Stimulated activated naive CD4-positive, alpha-beta T cell treated with Interleukin-2 at 50 U/mL for 16 hours (primary cell): ENCODE data around the gene QRSL1.
"Not testable (repeated sequence)": the region's sequence is repeated elsewhere in the genome, so short reads cannot be mapped to it uniquely, and the experiment has no call there.

Source experiments
- DNase-seq: peaks from one replicate; lab custom pipeline; 2025; lab: John Stamatoyannopoulos, UW

The QRSL1 gene, protein sequence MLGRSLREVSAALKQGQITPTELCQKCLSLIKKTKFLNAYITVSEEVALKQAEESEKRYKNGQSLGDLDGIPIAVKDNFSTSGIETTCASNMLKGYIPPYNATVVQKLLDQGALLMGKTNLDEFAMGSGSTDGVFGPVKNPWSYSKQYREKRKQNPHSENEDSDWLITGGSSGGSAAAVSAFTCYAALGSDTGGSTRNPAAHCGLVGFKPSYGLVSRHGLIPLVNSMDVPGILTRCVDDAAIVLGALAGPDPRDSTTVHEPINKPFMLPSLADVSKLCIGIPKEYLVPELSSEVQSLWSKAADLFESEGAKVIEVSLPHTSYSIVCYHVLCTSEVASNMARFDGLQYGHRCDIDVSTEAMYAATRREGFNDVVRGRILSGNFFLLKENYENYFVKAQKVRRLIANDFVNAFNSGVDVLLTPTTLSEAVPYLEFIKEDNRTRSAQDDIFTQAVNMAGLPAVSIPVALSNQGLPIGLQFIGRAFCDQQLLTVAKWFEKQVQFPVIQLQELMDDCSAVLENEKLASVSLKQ

DNA sequence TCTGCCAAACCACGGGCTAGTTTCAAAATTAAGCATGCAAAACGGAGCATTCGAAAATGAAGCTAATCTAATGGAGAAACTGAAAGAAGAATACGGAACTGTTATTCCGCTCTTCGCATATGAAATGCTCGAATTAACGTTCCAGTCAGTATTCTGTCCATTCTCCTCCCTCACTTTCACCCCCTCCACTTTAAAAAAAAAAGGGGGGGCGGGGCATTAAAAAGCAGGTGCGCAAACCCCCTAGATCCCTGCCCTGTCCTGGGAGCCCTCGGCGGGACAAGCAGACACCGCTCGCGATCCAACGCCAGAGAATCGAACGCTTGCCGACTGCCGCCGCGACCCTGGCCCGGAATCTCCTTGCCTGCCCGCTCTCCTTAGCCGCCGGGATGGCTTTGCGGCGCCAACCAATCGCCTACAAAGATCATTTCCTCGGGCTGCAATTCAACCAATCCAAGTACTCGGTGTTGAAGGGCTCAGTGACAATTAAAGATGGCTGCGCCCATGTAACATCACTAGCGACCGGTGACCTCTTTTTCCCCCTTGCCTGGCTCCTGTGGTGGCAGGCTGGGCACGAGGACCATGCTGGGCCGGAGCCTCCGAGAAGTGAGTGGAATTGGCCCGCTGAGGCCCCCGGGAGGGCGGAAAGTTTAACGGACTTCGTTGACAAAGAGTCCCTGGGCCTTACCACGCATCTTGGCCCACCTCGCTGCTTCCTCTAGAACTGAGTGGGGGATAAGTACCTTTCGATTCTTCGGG, at the start of gene QRSL1, which contains the start of gene RTN4IP1:
TSS of gene QRSL1 (plus strand) at position 476 of the 756 bp plus-strand sequence. CDS start at position 580, 104 bp downstream.
TSS of gene RTN4IP1 (minus strand) at position 396 of the 756 bp plus-strand sequence. CDS start 477 bp downstream, outside the sequence.
- DNase-seq: peak; percentile 78

DNA sequence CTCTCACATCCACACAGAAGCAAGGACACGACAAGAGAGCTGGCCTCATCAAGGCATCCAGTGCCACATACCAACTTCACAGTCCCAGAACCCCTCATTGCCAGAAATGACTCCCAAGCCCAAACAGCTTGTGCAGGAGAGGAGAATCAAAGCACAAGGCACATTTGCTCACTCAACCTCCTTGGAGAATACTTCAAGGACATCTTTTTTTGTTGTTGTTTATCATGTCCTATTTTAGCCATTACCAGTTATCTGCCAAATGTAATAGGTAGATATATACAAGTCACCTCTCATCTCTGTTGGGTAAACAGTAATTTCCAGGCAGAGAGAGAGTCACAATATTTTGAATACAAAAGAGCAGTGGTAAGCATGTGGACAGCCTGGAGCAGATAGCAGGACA, 47.9 kb upstream of the QRSL1 start:
- no peak for DNase-seq

DNA sequence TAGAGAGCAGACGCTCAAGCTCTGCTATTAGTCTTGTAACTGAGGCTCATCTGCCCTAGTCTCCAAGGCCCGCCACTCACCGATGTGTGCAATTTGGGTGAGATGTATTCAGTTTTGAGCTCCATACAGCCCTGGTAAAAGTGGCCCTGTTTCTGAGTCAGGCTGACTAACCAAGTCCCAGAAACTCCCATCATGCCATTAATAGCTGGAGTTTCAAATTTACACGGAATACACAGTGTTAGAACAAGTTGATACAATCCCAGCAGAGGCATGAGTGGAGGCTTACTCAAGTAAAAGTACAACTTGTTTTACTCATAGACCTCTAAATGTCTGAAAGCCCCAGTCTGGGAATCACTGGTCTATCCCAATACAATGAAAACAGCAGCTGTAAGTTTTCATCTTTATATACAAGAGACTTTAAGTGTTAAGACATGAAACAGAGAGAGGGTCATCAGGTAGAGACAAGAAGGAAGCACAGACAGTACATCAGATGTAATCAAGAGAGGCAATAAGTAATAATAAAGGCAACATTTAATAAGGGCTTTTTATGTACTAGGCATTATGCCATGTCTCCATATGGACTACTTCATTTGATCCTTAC, 42.5 kb upstream of the QRSL1 start:
- DNase-seq: no peak

GRCh38 chr6:106588937-106589336, 40.4 kb upstream of the QRSL1 start:
- DNase-seq: not testable (repeated sequence)

DNA sequence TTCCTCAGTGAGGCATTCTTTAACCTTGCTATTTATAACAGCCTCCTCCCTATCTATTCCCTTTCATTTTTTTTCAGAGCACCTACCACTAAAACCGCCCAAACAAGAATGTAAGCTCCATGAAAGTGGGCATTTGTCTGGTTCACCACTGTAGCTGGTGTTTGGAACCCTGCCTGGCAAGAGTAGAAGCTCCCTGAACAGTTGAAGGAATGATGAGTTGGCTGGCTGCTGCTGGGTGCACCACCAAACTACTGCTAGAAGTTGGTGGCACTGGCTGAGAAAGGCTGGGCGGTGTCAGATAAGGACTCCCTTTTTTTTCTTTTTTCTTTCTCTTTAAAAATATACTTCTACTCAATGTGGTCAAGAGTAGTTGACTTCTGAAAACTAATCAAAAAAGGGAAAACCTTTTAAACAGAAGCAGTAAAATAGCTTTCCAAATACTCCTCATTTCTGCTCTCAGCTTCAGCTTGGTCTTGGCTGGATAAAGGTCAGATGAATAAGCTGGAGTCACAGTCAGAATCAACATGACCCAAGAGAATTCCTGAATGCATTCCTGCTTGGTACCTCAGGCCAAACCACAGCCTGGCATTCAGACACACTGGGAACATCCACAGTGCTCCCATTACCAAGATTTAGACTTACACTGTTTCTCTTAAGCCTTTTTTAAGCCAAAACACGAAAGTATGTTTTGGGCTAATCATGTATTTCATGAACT, 38.1 kb upstream of the QRSL1 start:
- DNase-seq: no peak

DNA sequence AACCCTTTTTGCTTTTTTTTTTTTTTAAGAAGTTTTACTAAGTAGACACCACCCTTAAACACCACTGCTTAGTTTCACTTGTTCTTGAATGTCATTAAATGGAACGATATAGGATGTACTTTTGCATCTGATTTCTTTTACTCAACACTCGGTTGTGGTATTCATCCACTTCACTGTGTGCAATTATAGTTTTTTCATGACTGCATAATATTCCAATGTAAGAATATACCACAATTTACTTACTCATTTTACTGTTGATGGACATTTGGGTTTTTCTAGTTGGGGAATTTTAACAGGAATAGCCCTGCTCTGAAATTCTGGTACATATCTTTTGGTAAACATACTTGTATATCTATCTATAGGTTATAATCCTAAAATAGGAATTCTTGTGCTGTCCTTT, 29.9 kb upstream of the QRSL1 start:
- no peak for DNase-seq

DNA sequence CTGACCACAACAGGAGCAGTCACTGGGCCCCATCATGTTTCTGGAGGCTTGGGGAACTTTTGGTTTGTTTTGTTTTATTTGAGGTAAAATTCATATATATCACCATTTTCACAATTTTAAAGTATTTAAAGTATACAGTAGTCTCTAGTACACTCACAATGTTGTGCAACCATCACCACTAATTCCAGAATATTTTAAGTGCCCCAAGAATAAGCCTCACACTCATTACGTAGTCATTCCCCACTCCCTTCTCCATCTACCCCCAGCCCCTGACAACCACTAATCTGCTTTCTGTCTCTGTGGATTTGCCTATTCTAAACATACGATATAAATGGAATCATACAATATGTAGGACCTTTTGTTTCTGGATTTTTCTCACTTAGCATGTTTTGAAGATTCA, 29.0 kb upstream of the QRSL1 start:
- DNase-seq: no peak

GRCh38 chr6:106608080-106608668, 21.2 kb upstream of the QRSL1 start:
- no peak for DNase-seq

GRCh38 chr6:106609699-106610098, 19.7 kb upstream of the QRSL1 start:
- no peak for DNase-seq

GRCh38 chr6:106611030-106611429, 18.3 kb upstream of the QRSL1 start:
- no peak for DNase-seq

DNA sequence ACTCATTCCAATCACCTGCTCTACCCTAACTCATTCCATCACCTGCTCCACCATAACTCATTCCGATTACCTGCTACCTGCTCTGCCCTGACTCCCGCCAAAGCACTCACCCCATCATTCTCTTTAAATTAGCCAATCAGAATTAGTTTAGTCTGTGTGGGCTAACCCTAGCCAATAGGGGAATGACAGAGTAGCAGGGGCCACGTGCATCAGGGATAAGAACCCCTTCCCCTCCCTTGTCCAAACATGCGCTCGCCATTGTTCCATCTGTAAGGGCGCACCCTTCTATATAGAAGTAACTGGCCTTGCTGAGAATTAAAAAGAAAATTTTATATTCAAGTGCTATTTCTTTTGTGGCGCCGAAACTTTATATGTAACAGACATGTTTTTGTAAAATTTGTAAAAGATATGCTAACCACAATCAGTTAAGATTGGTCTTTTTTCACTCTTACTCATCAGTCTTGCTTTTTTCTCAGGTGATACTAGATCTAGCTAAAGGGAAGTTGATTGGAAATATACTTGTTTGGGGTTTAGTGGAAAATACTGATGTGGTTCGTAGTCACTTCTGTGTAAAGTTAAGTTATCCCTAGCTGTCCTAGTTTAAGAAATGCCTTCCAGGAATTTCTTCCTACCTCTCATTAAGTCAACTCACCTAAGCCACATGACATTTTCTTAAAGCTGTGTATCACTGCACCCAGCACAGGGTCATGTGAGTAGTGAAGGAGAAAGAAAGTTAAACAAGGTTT, 16.5 kb upstream of the QRSL1 start:
- DNase-seq: no peak

DNA sequence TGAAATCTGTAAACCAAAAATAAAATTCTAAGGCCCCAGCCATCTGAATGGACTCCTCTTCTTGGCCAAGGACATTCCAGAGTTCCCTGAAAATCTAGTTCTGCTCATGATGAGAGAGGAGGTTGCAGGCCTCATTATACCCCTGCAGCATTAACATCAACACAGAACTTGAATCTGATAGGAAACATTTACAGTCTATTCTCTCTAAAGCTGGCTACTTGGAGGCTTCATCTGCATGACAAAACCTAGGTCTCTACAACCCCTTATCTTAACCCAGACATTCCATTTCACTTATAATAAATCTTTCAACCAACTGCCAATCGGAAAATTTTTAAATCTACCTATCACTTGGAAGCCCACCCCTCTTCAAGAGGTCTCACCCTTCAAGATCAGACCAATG, 15.8 kb upstream of the QRSL1 start:
- DNase-seq: no peak

DNA sequence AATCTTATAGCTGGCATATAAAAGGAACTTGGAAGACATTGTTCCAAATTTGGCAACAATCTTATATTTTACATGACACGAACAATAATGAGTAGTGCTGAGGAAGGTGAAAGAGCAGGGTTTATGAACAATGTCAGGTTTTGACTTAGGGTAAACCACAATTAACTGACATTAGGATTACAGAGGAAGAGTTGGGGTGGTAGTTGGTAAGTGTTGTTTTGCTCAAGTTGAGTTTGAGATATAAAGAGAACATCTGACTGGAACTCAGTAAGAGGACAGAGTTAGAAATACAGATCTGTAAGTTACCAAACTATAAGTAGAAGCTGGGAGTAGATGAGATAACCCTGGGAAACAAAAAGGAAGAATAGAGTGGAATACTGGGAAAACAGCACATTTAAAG, 15.2 kb upstream of the QRSL1 start:
- DNase-seq: no peak

GRCh38 chr6:106614592-106615257, 14.7 kb upstream of the QRSL1 start:
- no peak for DNase-seq

GRCh38 chr6:106617302-106617701, 12.1 kb upstream of the QRSL1 start:
- DNase-seq: no peak

DNA sequence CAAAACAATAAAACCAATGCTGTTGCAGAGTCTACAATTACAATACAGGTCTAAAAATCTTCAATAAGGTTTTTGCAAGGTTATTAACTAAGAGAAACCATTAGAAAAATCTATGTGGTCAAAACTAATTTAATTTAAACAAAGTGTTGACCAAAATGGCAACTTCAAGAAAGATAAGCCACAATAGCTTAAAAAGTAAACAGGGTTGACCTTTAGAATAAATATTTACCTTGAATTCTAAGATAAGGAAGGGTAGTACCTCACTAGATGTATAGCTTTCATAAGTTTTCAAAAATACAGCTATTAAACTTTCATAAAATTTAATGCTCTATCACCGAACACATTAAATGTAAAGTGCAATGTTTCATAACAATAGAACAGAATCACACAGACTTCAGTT, 11.5 kb upstream of the QRSL1 start:
- no peak for DNase-seq

GRCh38 chr6:106618324-106618723, 11.1 kb upstream of the QRSL1 start:
- DNase-seq: no peak

DNA sequence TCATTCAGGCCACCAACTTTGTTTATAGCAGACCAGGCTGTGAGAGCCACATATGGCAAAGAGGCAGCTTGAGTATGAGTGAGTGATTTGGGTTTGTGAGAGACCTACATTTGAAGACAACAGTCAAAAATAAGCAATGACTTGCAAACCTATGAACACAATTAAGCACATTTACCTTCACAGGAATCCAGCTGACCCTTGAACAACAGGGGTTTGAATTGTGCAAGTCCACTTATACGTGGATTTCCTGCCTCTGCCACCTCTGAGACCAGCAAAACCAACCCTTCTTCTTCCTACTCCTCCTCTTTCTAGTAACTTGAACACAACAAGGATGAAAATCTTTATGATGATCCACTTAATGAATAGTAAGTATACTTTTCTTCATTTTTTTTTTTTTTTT, 10.2 kb upstream of the QRSL1 start:
- DNase-seq: no peak

DNA sequence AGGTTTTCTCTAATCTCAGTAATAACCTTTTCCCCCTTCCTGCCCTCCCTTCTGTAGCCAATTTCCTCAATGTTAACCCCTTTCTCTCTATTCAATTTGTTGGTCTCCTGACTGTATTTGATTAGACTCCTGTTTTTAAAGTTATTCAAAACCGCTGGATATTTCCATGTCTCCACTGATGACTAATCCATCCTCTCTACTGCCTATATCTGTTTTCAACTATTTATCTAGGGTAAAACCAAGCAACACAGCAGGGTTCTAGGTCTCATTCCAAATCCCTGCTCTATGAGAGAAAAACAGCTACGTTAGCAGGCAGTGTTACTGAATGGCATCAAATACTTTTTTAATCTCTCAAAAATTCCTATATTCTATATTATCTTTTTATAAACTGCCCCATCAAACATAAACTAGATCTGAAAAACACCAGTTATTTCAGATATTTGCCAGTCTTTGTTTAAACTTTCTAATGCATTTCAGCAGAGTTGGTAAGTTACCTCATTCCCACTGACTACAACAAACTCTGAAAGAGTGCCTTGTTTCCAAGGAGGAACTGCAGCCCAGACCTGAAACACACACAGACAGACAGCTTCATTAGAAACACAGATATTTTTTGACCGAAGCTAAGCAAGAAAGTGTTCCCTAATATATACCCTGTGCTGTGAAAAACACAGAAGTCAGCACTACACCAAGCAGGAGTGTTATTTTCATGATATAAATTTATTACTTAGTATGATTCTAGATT, 8.3 kb upstream of the QRSL1 start:
- no peak for DNase-seq

GRCh38 chr6:106622412-106622811, 7.0 kb upstream of the QRSL1 start:
- no peak for DNase-seq
